ENCODE data around the gene EPAS1.

The EPAS1 gene

GRCh38 chr2:46296840-46297545 lies at the start of gene EPAS1:
Gene EPAS1 (plus strand): TSS chr2:46297407. CDS start chr2:46297912, 505 bp downstream.
- H3K4me3 Mint-ChIP-seq, result peak within 1 kb of the TSS; percentile 88
- ATAC-seq, result peak; percentile 95
- H3K4me1 Mint-ChIP-seq, result peaks cover 31% of the 10 kb centered on the region
- no peaks in the 10 kb centered on the region for H3K9me3 Mint-ChIP-seq
- peaks cover 42% of the 10 kb centered on the region for H3K27me3 Mint-ChIP-seq
- peak within 1 kb of the TSS; percentile 13 for H3K27ac Mint-ChIP-seq
- no peaks in the 10 kb centered on the region for H3K36me3 Mint-ChIP-seq

DNA sequence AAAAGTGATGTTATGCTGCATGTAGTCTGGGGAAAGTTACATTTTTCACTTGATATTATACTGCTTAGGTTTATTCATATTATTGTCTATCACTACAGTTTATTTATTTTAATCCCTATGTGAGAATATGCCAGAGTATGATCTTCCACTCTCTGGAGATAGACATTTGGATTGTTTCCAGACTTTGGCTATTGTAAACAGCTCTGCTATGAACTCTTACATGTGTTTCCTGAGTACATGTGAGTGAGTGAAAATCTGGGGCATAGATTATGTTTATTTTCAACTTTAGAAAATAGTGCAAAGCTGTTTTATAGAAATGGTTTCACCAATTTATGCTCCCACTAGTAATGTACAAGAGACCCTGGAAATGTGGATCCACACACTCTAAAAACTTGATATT lies 49.0 kb upstream of the EPAS1 start:
- no peaks in the 10 kb centered on the region for H3K4me1 Mint-ChIP-seq
- H3K4me3 Mint-ChIP-seq, result no peak overlapping the region
- H3K27me3 Mint-ChIP-seq, result peaks cover 26% of the 10 kb centered on the region
- H3K36me3 Mint-ChIP-seq, result no peaks in the 10 kb centered on the region
- no peak for ATAC-seq
- no peak overlapping the region for H3K27ac Mint-ChIP-seq
- no peaks in the 10 kb centered on the region for H3K9me3 Mint-ChIP-seq

DNA sequence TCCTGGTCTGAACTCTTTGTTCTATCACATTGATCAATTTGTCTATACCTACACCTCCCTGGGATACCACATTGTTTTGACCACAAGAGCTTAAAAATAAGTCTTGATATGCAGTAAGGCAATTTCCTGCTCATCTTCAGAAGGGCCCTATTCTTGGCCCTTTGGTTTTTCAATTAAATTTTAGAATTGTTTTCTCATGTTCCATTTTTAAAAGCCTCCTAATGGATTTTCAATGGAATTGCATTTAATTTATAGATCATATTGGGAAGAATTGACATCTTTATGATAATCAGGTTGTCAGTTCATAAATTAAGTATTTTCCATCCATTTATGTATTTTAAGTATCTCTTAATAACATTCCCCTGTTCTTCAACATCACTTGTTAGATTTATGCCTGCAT lies 47.6 kb upstream of the EPAS1 start:
- ATAC-seq, result no peak
- no peaks in the 10 kb centered on the region for H3K9me3 Mint-ChIP-seq
- no peaks in the 10 kb centered on the region for H3K36me3 Mint-ChIP-seq
- no peaks in the 10 kb centered on the region for H3K4me1 Mint-ChIP-seq
- H3K4me3 Mint-ChIP-seq, result no peak overlapping the region
- no peak overlapping the region for H3K27ac Mint-ChIP-seq
- H3K27me3 Mint-ChIP-seq, result peaks cover 29% of the 10 kb centered on the region

DNA sequence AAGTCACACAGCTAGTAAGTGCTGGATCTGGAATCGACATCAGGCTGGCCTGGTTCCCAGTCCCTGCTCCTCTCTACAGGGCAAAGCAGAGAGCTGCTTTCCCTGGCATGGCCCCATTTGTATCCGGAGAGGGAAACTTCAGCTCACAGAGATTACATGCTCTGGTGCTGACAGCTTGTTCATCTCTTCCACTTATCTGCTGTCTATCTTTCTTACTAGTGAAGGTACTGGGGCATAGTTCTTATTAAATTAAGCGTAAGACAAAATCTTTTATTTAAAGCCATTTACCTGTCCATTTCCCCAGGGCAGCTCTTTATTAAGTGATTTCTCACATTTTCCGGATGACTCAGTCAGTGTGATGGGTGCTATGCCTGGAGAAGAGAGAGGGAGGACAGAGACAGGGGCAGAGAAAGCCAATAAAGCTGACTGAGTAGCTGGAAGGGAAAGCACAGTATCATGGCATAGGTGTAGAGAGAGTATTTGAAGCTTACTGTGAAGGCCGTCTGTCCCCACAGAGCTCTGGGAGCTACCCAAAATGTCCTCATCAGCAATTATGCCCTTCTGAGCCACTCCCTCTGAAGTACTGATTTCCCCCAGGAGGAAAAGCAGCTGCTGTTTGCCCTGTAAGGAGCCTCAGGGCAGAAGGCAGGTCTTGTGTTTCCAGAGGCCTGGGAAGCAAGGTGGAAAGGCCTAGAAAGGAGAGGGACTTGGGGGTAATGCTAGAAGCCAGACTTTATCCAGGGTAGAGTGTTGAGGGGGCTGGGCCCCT lies 44.1 kb upstream of the EPAS1 start:
- no peaks in the 10 kb centered on the region for H3K36me3 Mint-ChIP-seq
- no peak overlapping the region for H3K4me3 Mint-ChIP-seq
- H3K27ac Mint-ChIP-seq, result no peak overlapping the region
- no peaks in the 10 kb centered on the region for H3K9me3 Mint-ChIP-seq
- H3K4me1 Mint-ChIP-seq, result no peaks in the 10 kb centered on the region
- peaks cover 29% of the 10 kb centered on the region for H3K27me3 Mint-ChIP-seq
- no peak for ATAC-seq

DNA sequence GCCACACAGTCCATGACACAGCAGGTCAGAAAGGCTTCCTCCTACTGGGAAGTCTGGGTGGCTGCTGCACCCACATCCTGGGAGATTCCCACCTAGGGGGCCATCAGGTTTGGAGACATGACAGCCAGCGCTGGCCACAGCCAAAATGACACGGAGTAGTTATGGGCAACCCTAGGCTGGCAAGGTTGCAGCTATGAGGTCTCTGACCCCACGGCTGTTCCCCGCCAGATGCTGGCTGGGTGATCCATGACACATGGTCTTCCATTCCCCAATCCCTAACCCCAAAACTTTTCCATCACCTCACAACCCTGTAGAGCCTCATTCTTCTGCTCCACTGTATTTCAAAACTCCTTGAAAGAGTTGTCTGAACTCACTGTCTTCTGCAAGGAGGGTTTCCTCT lies 42.7 kb upstream of the EPAS1 start:
- no peaks in the 10 kb centered on the region for H3K4me1 Mint-ChIP-seq
- H3K27ac Mint-ChIP-seq, result no peak overlapping the region
- H3K4me3 Mint-ChIP-seq, result no peak overlapping the region
- H3K36me3 Mint-ChIP-seq, result no peaks in the 10 kb centered on the region
- H3K27me3 Mint-ChIP-seq, result peaks cover 33% of the 10 kb centered on the region
- ATAC-seq, result no peak
- no peaks in the 10 kb centered on the region for H3K9me3 Mint-ChIP-seq

DNA sequence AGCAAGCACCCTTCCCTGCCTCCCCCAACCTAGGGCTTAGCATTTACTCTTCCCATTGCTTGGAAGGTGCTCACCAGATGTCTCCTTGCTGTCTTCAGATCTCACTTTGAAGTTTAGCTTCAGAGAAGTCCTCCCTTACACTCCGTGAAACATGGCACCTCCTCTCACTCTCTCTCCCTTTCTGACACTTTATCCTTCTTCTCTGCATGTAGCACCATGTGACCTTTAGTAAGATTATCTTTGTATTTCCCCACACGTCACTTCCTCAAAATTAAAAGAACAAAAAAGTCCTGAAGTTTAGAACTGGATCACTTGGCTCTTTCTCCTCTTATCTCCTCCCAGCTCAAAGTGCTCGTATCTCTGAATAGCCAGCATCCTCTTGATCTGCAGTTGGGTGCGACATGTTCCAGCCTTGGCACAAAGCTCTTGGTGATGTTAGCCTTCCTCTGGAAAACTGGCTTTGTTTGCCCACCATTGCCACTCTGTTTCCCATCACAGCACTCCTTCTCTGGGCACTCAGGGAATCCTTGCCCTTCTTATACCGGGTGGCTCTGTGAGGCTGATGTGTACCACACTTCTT lies 40.6 kb upstream of the EPAS1 start:
- no peaks in the 10 kb centered on the region for H3K9me3 Mint-ChIP-seq
- H3K27ac Mint-ChIP-seq, result no peak overlapping the region
- H3K36me3 Mint-ChIP-seq, result no peaks in the 10 kb centered on the region
- peaks cover 20% of the 10 kb centered on the region for H3K27me3 Mint-ChIP-seq
- H3K4me3 Mint-ChIP-seq, result no peak overlapping the region
- no peak for ATAC-seq
- H3K4me1 Mint-ChIP-seq, result no peaks in the 10 kb centered on the region

GRCh38 chr2:46257476-46257875 lies 39.7 kb upstream of the EPAS1 start:
- H3K36me3 Mint-ChIP-seq, result no peaks in the 10 kb centered on the region
- no peaks in the 10 kb centered on the region for H3K9me3 Mint-ChIP-seq
- peaks cover 20% of the 10 kb centered on the region for H3K27me3 Mint-ChIP-seq
- ATAC-seq, result no peak
- H3K4me1 Mint-ChIP-seq, result no peaks in the 10 kb centered on the region
- no peak overlapping the region for H3K27ac Mint-ChIP-seq
- no peak overlapping the region for H3K4me3 Mint-ChIP-seq

GRCh38 chr2:46257980-46258379 lies 39.2 kb upstream of the EPAS1 start:
- no peaks in the 10 kb centered on the region for H3K36me3 Mint-ChIP-seq

DNA sequence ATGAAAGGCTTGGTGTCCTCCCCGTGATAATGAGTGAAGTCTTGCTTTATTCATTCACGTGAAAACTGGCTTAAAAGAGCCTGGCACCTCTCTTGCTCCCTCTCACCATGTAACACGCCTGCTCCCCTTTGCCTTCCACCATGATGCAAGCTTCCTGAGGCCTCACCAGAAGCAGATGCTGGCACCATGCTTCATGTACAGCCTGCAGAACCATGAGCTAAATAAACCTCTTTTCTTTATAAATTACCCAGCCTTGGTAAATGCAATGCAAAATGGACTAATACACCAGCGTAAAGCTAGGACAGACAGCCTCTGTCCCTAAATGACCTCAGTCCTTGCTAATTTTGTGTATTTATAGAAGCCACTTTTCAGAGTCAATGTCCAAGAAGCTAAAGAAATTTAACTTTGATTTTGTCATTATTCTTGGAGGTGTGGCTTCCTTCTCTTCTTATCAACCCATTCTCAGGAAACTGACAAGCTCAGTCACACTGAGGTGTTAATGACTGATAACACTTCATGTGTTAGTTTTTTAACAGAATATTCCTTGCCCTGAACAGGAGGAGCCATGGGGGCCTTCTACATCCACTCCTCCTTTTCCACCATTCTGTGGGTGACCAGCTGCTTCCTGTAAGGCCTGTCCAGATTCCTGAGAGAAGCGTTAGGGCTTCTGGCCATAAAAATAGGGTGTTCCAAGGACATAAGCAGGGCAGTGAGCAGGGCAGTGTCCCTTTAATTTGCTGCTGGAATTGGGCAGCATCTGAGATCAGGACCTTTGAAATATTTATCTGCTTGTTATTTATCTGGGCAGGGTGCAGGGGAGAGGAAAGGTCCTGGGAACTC lies 38.0 kb upstream of the EPAS1 start:
- Mint-ChIP-seq H3K27me3 (peaks cover 26% of the 10 kb centered on the region), H3K36me3 (no peaks in the 10 kb centered on the region), H3K27ac (no peak overlapping the region), H3K9me3 (no peaks in the 10 kb centered on the region), H3K4me1 (no peaks in the 10 kb centered on the region), H3K4me3 (no peak overlapping the region)
- ATAC-seq, result no peak

More at GRCh38 chr2:46257980-46258379, 39.2 kb upstream of the EPAS1 start:
- Mint-ChIP-seq H3K4me3 (no peak overlapping the region), H3K9me3 (no peaks in the 10 kb centered on the region), H3K27me3 (peaks cover 19% of the 10 kb centered on the region), H3K27ac (no peak overlapping the region), H3K4me1 (no peaks in the 10 kb centered on the region)
- no peak for ATAC-seq

DNA sequence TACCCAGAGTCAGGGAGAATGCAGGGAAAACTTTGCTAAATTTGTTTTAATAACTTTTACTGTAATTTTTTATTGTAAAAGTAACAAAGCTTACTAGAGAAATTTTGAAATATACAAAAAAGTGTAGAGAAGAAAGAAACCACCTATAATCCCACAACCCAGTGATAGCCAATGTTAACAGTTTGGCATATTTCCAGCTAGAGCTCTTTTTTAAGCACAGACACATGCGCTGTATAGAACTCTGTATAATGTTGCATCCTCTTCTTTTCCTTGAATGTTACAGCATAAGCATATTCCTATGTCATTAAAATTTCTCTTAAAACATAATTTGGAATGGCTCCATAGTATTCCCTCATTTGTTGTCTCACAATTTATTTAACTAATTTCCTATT lies 37.4 kb upstream of the EPAS1 start:
- no peaks in the 10 kb centered on the region for H3K4me1 Mint-ChIP-seq
- no peaks in the 10 kb centered on the region for H3K9me3 Mint-ChIP-seq
- no peak overlapping the region for H3K4me3 Mint-ChIP-seq
- H3K27me3 Mint-ChIP-seq, result peaks cover 32% of the 10 kb centered on the region
- H3K27ac Mint-ChIP-seq, result no peak overlapping the region
- no peaks in the 10 kb centered on the region for H3K36me3 Mint-ChIP-seq
- ATAC-seq, result no peak

DNA sequence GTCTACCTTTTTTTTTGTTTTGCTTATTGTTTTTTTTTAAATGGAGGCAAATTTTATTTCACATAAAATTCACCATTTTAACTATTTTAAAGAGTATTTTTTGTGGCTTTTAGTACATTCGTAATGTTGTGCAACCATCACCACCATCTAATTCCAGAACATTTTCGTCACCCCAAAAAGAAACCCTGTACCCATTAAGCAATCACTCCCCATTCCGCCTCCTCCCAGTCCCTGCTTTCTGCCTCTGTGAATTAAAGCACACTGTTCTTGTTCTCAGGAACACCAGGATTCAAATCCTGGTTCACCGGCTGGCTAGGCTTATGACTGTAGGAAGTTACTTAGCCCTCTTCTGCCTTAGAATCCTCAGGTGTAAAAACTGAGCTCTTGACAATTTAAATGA lies 36.9 kb upstream of the EPAS1 start:
- Mint-ChIP-seq H3K9me3 (no peaks in the 10 kb centered on the region), H3K4me1 (no peaks in the 10 kb centered on the region), H3K4me3 (no peak overlapping the region), H3K27me3 (peaks cover 37% of the 10 kb centered on the region), H3K27ac (no peak overlapping the region), H3K36me3 (no peaks in the 10 kb centered on the region)
- no peak for ATAC-seq

DNA sequence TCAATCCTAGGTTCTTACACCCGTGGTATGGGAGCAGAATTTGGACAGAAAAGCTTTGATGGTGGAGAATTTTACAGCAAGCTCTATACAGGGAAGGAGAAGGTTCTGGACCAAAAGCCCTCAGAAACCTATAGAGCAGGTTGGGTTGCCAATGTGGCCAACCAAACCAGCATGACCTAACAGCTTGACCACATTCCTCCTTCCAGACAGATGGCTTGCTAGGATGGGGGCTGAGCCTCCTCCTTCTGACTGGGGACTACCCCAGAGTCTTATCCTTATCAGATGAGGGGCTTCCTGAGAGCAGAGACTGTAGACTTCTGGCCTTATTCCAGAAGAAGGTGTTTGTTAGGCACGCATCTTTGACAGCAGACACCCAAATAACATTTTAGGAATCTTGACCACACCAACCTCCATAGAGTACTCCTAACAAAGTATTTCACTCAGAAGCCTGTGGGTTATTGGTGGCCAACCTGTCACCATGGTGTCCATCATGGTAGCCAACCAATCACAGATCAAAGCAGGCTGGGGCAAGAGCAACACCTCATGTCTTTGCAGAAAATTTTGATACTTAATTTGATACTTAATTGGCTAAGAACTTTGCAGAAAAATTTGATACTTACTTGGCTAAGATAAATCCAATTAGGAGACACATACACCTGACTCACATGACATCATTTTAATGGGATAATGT lies 34.8 kb upstream of the EPAS1 start:
- Mint-ChIP-seq H3K36me3 (no peaks in the 10 kb centered on the region), H3K27me3 (peaks cover 40% of the 10 kb centered on the region), H3K4me1 (peaks cover 2% of the 10 kb centered on the region), H3K9me3 (no peaks in the 10 kb centered on the region), H3K4me3 (no peak overlapping the region), H3K27ac (no peak overlapping the region)
- ATAC-seq, result no peak

GRCh38 chr2:46263347-46263746 lies 33.9 kb upstream of the EPAS1 start:
- Mint-ChIP-seq H3K9me3 (no peaks in the 10 kb centered on the region), H3K27ac (no peak overlapping the region), H3K27me3 (peaks cover 40% of the 10 kb centered on the region), H3K4me3 (no peak overlapping the region), H3K4me1 (peaks cover 11% of the 10 kb centered on the region), H3K36me3 (no peaks in the 10 kb centered on the region)
- no peak for ATAC-seq

DNA sequence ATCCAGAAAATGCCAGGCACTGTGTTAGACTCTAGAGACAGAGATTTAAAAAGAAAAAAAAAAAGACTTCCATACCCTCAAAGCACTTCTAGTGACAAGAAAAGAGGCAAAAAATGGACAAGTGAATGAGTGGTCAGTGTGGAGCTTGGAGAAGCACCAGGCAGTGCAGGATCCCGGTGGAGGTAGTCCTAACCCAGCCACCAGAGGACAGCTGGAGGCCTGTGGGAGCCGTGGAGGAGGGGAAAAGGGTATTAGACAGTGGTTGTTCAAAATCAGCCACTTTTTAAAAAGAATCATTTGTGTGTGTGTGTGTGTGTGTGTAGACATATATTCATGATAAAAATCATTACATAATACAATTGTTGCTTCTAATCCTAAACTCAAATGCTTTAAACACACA lies 32.8 kb upstream of the EPAS1 start:
- H3K27ac Mint-ChIP-seq, result no peak overlapping the region
- no peak overlapping the region for H3K4me3 Mint-ChIP-seq
- H3K9me3 Mint-ChIP-seq, result no peaks in the 10 kb centered on the region
- H3K36me3 Mint-ChIP-seq, result no peaks in the 10 kb centered on the region
- H3K4me1 Mint-ChIP-seq, result peaks cover 13% of the 10 kb centered on the region
- ATAC-seq, result no peak
- peaks cover 30% of the 10 kb centered on the region for H3K27me3 Mint-ChIP-seq

DNA sequence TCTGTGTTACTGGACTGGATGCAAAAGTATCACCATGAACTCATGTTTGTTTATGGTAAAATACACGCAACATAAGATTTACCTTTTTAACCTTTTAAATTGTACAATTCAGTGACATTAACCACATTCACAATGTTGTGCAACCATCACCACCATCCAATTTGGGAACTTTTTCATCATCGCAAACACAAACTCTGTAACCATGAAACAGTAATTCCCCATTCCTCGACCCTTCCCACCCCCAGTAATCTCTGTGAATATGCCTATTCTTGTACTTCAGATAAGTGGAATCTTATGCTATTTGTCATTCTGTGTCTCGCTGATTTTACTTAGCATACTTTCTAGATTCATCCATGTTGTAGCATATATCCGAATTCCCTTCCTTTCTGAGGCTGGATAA lies 31.1 kb upstream of the EPAS1 start:
- no peaks in the 10 kb centered on the region for H3K9me3 Mint-ChIP-seq
- no peak overlapping the region for H3K27ac Mint-ChIP-seq
- H3K4me1 Mint-ChIP-seq, result peaks cover 13% of the 10 kb centered on the region
- no peaks in the 10 kb centered on the region for H3K36me3 Mint-ChIP-seq
- ATAC-seq, result no peak
- no peak overlapping the region for H3K4me3 Mint-ChIP-seq
- peaks cover 29% of the 10 kb centered on the region for H3K27me3 Mint-ChIP-seq
